CD4-positive, alpha-beta T cell treated with Interferon alpha-2 for 1 hour (primary cell): ENCODE results near the gene BAG3.
"Not testable (repeated sequence)": the region's sequence is repeated elsewhere in the genome, so short reads cannot be mapped to it uniquely, and the experiment has no call there.

ENCODE experiments used
- DNase-seq, 2 donors: peaks; one replicate each; pipeline ENCODE4 v3.0.0-alpha.2; 2020 to 2022

BAG3 gene

DNA sequence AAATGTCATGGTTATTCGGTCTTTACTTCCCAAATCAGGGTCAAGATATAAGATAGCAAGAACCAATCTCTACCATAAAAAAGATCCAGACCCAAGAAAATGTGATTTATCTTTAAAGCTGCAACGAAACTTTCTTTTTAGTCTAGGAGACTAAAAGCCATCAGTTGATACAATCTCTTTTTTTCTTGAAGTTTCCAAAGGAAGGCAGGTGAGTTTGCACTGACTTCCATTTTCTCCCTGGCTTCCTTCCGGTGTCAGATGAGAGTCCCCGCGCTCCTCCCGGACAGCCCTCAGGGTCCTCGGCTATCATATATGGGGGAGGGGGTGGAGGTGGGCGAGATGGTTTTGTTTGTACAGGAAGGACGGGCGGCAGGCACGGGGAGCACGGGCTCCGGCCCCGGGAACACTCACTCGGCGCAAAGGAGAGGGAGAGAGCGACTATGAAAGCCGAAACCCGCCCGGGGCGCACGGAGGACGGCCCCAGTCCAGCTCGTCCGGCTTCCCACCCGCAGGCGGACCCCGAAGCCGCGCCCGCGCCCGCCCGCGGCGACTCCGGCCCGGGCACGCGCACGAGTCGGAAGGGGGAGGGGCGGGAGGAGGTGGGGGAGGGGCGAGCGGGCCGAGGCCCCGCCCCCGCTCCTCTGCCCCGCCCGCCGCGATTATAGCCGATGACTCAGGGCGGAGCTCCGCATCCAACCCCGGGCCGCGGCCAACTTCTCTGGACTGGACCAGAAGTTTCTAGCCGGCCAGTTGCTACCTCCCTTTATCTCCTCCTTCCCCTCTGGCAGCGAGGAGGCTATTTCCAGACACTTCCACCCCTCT lies at the start of gene BAG3:
Gene BAG3, plus strand, starts transcription at position 689 of the 822 bp plus-strand sequence. CDS start 296 bp downstream, outside the sequence.
- DNase-seq: peak; percentile 80 to 86

DNA sequence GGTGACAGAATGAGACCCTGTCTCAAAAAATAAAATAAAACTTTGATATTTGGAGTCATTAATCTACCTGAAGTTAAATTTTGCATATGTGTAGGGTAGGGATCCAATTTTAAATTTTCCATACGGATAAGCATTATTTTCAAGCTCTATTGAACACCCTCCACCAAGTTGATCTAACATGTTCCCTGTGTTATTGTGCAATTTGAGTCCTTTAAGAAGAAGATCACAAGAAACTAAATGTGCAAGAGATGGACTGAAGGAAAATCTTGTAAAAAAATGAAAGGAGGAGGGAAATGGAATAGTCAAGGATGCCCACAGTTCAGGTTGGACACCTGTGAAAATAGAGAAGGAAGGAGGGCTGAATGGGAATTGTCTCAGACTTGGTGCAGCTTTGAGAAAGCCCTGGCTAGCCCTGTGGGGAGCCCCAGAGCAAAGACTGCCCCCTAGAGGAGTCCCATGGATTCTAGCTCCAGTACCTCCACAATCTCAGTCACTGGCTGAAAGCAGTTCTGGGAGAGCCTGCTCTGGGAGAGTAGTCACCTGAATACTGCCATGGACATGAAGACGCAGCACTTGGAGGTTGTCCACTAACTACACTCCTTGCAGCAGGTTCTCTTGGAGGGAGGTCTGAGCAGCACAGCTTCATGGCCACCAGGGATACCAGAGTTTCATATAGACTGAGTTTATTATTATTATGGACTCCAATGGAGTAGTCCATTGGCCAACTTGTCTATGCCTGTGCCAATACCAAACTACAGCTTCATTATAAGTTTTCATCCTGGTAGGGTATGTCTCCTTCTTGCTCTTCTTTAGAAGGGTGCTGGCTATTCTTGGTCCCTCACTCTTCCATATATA lies 48.7 kb upstream of the BAG3 start:
- peak; percentile 6 to 49 for DNase-seq

DNA sequence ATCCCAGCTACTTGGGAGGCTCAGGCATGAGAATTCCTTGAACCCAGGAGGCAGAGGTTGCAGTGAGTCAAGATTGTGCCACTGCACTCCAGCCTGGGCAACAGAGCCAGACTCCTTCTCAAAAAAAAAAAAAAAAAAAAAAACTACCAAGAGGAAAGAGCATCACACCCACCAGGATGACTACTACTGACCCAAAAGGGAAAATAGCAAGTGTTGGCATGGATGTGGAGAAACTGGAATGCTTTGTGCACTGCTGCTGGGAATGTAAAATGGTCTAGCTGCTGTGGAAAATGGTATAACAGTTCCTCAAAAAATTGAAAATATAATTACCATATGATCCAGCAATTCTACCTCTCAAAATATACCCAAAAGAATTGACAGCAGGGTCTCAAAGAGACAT lies 46.7 kb upstream of the BAG3 start:
- no peak for DNase-seq

DNA sequence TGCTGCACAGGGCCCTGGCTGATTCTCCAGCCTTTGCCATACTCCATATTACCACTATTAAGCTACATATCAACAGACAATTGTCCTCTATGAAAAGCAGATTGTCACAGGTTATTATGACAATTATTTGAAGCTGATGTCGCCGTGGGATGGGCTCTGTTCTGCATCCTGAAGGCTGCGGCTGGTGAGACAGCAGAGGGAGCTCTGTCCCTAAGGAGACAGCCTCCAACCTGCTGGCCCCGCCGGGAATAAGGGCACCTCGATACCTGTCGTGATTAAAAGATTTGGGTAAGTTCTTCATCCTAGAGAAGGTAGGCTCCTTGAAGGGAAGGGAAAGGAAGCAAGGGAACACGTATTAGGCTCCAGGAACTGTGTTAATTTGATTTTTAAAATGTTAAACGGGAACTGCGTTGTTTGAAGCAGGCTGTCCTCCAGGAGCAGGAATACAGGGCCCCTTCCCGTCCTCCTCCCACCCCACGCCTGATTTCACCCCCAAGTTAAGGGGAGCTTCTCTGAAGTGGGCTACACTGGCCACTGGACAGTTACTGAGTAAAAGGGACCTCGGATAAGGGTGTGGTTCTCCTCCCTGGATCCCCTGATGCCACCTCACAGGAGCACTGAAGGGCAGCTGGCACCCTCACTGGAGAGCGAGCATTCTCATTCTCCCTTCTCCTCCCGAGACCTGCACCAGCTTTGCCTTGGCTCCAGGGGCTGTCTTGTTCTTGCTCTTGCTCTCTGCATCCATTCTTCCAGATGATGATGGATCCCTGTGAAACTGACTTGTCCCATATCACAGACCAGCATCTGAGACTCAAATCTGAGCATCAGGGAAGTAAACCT lies 42.6 kb upstream of the BAG3 start:
- peak; percentile 12 to 43 for DNase-seq

DNA sequence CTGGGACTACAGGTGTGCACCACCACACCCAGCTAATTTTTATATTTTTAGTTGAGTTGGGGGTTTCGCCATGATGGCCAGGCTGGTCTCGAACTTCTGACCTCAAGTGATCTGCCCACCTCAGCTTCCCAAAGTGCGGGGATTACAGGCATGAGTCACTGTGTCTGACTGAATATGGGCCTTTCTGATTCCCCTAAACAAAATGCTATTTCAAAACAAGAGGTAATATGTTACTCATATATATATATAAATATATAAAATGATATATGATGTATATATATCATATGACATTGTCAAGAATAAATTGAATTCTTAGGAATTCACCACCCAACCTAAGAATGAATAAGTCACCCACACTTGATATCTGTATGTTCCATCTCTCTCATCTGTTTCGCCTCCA lies 41.7 kb upstream of the BAG3 start:
- no peak for DNase-seq

DNA sequence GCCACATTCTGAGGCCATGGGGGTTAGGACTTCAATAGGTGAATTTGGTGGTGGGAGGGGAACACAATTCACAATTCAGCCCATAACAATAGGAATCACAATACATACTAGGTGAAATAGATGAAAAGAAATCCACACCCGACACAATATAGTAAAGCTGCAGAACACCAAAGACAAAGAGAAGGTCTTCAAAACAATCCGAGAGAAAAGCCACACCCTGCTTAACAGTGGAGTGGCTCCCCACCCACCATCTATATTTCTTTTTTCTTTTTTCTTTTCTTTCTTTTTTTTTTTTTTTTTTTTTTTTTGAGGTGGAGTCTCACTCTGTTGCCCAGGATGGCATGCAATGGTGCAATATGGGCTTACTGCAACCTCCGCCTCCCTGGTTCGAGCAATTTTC lies 39.7 kb upstream of the BAG3 start:
- no peak for DNase-seq

DNA sequence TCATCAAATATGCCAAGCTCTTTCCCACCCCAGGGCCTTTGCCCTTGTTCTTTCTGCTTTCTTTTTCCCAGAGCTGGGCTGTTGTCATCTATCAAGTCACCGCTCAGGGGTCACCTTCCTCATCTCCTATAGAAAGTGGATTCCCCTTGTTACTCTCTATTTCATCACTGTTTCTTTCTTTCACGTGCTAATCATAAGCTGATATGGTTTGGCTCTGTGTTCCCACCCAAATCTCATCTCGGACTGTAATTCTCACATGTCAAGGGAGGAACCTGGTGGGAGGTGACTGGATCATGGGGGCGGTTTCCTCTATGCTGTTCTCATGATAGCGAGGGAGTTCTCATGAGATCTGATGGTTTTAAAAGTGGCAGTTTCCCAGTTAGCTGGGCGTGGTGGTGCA lies 37.4 kb upstream of the BAG3 start:
- DNase-seq: no peak

DNA sequence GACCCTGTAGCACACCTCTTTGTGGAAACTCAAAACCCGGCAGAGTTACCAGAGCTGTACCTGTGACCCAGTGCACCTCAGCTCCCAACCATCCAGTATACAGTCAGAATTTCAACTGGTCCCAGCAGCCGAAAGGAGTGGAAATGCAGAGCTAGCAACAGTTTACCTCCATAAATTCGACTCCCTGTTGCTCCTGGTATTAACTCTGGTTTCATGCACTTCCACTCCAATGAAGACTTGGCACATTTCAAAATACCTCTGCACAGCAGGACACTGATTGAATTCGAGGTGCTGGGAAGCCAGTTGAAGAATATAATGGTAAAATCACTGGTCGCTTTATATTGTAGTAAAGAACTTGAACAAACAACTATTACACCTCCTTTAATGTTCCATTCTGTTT lies 36.5 kb upstream of the BAG3 start:
- no peak for DNase-seq

DNA sequence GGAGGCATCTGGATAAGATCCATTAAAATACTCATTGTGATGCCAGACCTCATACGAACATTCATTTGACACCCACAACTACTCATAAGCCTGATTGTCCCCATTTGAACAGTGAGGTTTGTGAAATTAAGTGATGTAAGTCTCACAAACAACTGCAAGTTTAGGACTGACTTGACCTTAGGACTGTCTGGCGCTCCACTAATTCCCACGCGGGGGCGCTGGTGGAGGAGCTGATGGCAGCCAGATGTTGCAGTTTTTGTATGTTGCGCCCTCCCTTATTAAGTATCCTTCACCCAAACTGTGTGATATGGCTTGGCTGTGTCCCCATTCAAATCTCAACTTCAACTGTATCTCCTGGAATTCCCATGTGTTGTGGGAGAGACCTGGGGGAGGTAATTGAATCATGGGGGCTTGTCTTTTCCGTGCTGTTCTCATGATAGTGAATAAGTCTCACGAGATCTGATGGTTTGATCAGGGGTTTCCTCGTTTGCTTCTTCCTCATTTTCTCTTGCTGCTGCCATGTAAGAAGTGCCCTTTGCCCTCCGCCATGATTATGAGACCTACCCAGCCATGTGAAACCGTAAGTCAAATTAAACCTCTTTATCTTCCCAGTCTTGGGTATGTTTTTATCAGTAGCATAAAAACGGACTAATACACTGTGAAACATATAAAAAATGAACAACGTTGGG lies 34.2 kb upstream of the BAG3 start:
- peak in 1 of 2 donors; percentile 24 for DNase-seq

DNA sequence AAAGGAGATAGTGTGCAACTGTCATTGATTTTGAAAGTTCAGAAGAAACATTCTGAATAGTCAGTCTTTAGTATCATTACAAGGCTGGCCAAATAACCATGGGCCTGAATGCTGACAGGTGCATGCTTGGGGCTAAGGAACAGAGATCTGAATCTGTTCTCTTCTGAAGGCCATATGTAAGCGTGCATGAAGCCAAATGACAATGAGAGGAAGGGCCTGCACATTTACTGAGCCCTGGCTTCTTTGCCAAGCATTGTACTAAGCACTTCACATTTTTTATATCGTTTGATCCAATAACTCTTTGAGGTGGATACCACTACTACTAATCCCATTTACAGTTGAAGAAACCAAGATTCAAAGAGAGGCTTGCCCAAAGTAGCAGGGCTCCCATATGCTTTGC lies 32.0 kb upstream of the BAG3 start:
- no peak for DNase-seq

DNA sequence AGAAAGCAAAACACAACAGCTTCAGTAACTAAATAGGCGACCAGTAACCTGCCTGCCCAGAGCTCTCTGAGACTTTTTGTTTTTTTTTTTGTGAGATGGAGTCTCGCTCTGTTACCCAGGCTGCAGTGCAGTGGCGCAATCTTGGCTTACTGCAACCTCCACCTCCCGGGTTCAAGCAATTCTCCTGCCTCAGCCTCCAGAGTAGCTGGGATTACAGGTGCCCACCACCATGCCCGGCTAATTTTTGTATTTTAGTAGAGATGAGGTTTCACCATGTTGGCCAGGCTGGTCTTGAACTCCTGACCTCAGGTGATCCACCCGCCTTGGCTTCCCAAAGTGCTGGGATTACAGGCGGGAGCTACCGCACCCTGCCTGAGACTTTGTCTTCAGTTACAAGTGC lies 31.4 kb upstream of the BAG3 start:
- not testable (repeated sequence) for DNase-seq

DNA sequence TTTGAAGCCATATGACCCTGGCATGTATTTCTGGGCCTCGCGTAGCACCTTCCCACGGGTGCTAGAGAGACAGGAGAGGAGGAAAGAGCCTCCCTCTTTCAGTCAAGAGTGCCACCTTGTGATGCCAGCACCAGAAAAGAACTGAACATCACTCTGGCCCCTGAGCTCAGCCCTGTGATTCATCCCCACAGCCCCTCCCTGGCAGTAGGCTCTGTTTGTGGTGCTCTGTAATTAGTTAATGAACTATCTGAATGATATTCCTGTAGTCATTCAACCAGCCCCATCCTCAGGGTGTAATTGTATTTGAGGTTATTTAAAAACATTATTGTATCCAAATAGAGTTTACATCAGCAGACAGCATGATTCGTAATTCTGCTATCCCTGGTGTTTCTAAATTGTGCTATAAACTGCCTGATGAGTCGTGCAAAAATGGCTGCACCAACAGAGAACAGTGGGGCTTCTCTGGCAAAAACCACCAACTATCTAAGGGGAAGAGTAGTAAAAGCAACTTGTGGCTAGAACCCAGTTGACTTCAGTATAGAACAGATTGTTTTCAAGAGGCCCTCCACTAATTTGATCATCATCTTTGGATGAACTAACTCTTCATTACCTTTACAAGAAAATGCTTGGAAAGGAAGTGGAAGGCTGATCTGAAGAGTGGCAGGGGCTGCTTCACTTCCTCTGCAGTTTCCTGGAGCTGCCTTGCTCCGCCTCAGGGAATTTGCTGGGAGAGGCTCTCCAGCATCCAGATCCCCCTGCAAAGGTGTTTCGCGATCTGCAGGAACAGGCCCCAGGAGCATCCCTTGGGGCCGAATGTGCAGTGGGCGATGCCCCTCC lies 30.7 kb upstream of the BAG3 start:
- no peak for DNase-seq

DNA sequence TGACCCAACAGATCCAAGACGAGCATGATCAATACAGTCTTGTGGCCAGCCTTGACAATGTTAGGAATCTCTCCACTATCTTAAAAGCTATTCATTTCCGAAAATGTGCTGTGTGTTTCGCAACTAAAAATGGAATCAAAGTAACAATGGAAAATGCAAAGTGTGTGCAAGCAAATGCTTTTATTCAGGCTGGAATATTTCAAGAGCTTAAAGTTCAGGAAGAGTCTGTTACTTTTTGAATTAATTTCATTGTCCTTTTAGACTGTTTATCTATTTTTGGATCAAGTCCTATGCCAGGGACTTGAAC lies 30.1 kb upstream of the BAG3 start:
- no peak for DNase-seq

DNA sequence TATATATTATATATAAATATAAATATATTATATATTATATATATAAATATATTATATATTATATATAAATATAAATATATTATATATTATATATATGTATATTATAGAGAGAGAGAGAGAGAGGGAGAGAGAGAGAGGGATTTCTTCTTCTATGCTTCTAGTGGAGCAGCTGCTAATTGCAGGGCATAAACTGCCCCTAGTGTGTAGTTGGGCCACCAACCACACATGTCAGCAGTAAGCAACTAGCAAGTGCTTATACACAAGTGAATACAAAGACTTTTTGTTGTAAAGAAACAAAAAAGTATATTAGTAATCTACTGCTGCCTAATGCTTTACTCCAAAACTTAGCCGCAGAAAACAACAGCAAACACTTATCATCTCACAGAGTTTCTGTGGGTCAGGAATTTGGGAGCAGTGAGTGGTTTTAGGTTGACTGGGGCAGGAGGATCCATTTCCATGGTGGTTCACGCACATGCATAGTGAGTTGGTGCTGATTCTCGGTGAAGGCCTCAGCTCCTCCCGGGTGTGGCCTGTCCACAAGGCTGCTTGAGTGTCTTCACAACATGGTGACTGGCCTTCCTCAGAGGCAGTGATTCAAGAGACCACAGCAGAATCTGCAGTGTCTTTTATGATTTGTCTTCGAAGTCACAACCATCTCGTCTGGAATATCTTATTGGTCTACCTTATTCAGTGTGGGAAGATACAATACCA lies 25.5 kb upstream of the BAG3 start:
- no peak for DNase-seq

DNA sequence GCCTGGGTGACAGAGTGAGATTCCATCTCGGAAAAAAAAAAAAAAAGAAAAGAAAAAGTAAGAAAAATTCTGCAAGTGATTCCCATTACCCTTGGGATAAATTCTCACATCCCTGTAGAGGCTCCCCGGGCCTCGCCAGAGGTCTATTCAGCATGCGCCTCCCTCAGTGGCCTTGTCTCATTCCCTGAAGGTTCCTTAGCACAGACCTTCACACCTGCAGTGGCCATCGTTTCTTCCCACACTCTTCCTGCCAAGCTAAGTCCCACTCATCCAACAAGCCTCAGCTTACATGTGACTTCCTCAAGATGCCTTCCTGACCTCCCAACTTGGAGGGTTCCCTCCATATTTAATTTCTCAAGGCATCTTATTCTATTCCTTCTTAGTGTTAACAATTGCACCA lies 20.9 kb upstream of the BAG3 start:
- DNase-seq: no peak

DNA sequence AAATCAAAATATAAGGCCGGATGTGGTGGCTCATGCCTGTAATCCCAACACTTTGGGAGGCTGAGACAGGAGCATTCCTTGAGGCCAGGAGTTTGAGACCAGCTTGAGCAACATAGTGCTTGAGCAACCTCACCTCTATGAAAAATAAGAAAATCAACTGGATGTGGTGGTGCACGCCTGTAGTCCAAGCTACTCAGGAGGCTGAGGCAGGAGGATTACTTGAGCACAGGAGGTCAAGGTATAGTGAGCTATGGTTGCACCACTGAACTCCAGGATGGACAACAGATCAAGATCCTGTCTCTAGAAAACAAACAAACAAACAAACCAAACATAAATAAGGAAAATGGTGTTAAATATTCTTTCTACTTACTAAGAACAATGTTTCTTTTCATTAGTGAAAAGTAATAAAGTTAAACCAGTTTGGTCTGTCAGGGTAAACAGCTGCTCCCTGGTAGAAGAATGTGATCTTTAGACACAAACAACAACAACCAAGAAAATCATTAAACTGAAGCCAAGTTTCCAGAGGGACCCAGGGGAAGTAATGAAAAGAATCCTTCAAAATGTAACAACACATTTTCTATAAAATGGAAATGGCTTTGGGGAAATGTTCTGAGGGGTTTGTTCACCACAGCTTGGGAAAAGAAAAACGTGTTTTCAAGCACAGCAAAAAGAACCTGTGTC lies 17.5 kb upstream of the BAG3 start:
- no peak for DNase-seq

DNA sequence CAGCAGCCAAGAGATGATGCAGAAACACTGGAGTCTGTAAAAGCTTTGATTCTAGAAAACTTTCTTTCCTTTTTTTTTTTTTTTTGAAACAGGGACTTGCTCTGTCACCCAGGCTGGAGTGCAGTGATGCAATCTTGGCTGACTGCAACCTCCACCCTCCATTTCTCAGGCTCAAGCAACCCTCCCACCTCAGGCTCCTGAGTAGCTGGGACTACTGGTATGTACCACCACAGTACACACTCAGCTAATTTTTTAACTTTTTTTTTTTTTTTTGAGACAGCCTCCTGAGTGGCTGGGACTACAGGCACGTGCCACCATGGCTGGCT lies 17.0 kb upstream of the BAG3 start:
- DNase-seq: no peak

DNA sequence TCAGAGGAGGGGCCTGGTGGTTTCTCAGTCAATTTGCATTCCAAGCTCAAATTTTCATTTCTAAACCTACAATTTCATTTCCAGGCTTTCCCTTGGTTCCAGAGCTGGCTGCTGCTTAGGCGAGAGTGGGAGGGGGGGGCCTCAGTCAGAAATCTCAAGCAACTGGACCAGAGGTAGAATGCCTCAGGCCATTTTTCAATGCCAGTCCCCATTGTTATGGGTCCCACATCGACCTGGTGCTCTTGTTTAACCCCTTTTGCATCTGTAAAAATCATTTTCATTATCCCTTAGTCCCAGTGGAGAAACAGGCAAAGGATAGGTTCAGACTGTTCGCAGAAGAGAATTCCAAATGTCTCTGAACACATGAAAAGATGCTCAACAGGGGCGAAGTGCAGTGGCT lies 13.5 kb upstream of the BAG3 start:
- DNase-seq: no peak

DNA sequence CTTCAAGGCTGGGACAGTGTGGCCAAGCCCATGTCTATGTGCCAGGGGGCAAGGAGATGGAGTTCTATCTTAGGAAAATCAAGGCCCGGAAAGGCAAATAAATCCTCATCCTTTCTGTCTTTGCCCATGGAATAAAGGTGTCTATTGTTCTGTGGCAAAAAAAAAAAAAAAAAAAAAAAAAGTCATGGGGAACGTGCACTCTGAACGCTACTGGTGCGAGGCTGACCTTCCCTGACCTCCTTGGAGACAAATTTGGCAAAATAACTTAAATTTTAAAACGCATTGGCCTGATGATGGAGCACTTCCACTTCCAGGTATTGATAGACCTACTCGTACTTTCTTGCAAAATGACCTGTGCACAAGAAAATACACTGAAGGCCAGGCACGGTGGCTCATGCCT lies 12.2 kb upstream of the BAG3 start:
- no peak for DNase-seq

DNA sequence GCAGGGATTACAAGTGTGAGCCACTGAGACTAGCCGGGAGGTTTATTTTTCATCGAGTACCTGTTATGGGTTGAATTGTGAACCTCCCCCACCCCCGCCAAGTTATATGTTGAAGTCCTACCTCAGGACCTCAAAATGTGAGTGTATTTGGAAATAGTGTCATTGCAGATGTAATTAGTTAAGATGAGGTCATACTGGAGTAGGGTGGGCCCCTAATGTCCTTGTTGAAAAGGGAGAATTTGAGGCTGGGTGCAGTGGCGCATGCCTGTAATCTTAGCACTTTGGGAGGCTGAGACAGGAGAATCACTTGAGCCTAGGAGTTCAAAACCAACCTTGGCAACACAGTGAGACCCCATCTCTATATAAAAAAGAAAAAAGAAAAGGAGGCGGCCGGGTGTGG lies 10.8 kb upstream of the BAG3 start:
- no peak for DNase-seq
